GM12864 (cell line): ENCODE measurements around the gene NT5DC2.

Experiments
- DNase-seq: peaks from one replicate; pipeline ENCODE4 v3.0.0-alpha.2; 2011; ENCODE audit warnings: low read depth
- H3K4me3 ChIP-seq: 2 replicates; pipeline ENCODE4 v1.5.1; 2011; ENCODE audit warnings: mild to moderate bottlenecking, low read depth, low read length, control low read depth
- CTCF ChIP-seq: IDR thresholded peaks from 2 replicates; pipeline ENCODE4 v1.5.1; 2011; ENCODE audit warnings: low read depth, mild to moderate bottlenecking, moderate library complexity, low read length, control low read depth, inconsistent platforms; ENCODE audit errors: missing control alignments

Gene NT5DC2

GRCh38 chr3:52490939-52491526, 42.6 kb downstream of the NT5DC2 start:
- no peak for DNase-seq
- no peak overlapping the region for H3K4me3 ChIP-seq
- TF ChIP-seq CTCF: no peak

- no peak for TF ChIP-seq CTCF
- H3K4me3 ChIP-seq: no peak overlapping the region
- no peak for DNase-seq
These were observed 43.4 kb downstream of the NT5DC2 start for GRCh38 chr3:52490035-52490938.

- DNase-seq: no peak
- no peak for TF ChIP-seq CTCF
- H3K4me3 ChIP-seq: no peak overlapping the region
These were observed 44.2 kb downstream of the NT5DC2 start for GRCh38 chr3:52489453-52489852.

- no peak for TF ChIP-seq CTCF
- no peak for DNase-seq
- no peak overlapping the region for H3K4me3 ChIP-seq
These were observed 44.9 kb downstream of the NT5DC2 start for GRCh38 chr3:52488746-52489145.

- H3K4me3 ChIP-seq: no peak overlapping the region
- TF ChIP-seq CTCF: no peak
- no peak for DNase-seq
These were observed 45.6 kb downstream of the NT5DC2 start for GRCh38 chr3:52487788-52488691.

- no peak for DNase-seq
- no peak for TF ChIP-seq CTCF
- H3K4me3 ChIP-seq: no peak overlapping the region
These were observed 46.4 kb downstream of the NT5DC2 start for GRCh38 chr3:52487050-52487787.
